Fibroblast of mammary gland (primary cell): Measurements from ENCODE around the gene CDA.
A peak's percentile ranks its signal among the peaks of the same experiment; 100 is the strongest.

Experiments used
- DNase-seq: peaks from one replicate; pipeline ENCODE4 v3.0.0-alpha.2; 2010; ENCODE audit warnings: low read depth
- H3K4me3 ChIP-seq: 2 replicates; pipeline ENCODE4 v1.5.1; 2011; ENCODE audit warnings: low read depth, mild to moderate bottlenecking, low read length, moderate library complexity; ENCODE audit not compliant: control insufficient read depth
- TF ChIP-seq, protein P1 (sequence below): conservative IDR thresholded peaks from 2 replicates; pipeline ENCODE4 v1.5.1; 2011; ENCODE audit warnings: low read depth, low read length, inconsistent platforms; ENCODE audit not compliant: control insufficient read depth, insufficient read depth

The CDA gene

DNA sequence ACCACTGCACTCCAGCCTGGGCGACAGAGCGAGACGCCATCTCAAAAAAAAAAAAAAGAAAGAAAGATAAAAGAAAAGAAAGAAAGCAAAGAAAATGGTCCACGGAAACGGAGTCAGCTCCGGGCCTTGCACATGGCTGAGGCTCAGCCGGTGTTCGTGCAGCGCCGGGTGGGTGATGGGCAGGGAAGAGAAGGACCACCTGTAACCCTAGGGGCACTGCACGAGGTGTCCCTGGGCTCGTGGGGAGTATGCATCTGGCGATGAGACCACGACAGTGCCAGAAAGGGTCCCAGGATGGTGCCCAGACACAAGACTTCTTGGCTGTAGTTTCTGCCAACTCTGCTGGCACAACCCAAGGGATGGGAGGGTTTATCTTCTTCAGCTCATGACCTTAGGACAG is 5.8 kb downstream of the CDA start:
- H3K4me3 ChIP-seq, result no peak overlapping the region
- TF ChIP-seq, protein P1, sequence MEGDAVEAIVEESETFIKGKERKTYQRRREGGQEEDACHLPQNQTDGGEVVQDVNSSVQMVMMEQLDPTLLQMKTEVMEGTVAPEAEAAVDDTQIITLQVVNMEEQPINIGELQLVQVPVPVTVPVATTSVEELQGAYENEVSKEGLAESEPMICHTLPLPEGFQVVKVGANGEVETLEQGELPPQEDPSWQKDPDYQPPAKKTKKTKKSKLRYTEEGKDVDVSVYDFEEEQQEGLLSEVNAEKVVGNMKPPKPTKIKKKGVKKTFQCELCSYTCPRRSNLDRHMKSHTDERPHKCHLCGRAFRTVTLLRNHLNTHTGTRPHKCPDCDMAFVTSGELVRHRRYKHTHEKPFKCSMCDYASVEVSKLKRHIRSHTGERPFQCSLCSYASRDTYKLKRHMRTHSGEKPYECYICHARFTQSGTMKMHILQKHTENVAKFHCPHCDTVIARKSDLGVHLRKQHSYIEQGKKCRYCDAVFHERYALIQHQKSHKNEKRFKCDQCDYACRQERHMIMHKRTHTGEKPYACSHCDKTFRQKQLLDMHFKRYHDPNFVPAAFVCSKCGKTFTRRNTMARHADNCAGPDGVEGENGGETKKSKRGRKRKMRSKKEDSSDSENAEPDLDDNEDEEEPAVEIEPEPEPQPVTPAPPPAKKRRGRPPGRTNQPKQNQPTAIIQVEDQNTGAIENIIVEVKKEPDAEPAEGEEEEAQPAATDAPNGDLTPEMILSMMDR, result no peak
- DNase-seq, result no peak

DNA sequence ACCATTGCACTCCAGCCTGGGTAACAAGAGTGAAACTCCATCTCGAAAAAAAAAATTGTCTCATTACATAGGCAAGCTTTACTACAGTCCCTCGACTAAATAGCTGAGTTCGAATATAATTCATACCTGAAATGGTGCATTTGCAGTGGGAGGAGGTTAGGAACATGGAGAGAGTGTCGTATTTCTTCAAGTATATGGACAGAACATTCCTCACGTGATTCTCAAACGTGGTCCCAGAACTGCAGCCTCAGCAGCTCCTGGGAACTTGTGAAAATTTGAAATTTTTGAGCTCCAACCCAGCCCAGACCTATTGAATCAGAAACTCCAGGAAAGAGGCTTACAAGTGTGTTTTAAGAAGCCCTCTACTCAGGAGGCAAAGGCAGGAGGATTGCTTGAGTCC is 7.2 kb downstream of the CDA start:
- DNase-seq, result no peak
- TF ChIP-seq, protein P1, result no peak
- no peak overlapping the region for H3K4me3 ChIP-seq

DNA sequence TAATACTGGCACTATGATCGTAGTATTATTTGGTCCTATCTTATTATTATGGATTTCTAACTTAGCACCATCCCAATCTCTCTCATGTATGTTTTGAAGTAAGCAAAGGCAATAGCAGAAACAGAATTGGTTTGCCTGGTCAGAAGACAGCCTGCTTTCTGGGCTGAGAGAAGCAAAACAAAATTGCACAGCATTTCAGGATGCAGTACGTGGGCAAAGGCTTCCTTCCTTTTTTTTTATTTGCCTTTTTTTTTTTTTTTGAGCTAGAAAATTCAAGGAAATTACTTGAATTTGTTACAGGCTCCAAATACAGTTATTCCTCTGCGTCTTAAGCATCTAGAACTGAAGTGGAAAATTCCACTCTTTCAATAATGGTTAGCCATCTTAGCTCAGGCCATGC is 8.8 kb downstream of the CDA start:
- no peak overlapping the region for H3K4me3 ChIP-seq
- no peak for DNase-seq
- TF ChIP-seq, protein P1, result no peak

DNA sequence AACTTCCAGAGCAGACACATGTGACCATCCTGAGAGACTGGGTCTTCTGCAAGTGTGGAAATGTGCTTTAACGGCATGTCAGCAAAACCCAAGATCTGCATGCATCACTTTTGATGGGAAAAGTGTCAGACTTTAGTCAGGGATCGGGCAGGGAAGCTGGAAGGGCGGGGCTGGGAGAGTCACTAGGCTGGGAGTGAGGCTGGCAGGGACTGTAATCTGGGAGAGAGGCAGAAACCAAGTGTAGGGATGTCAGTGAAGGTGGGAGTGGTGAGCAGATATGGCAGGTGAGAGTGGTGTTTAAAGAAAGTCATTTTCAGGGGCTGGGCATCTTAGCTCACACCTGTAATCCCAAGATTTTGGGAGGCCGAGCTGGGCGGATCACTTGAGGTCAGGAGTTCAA is 11.3 kb downstream of the CDA start:
- DNase-seq, result no peak
- no peak overlapping the region for H3K4me3 ChIP-seq

DNA sequence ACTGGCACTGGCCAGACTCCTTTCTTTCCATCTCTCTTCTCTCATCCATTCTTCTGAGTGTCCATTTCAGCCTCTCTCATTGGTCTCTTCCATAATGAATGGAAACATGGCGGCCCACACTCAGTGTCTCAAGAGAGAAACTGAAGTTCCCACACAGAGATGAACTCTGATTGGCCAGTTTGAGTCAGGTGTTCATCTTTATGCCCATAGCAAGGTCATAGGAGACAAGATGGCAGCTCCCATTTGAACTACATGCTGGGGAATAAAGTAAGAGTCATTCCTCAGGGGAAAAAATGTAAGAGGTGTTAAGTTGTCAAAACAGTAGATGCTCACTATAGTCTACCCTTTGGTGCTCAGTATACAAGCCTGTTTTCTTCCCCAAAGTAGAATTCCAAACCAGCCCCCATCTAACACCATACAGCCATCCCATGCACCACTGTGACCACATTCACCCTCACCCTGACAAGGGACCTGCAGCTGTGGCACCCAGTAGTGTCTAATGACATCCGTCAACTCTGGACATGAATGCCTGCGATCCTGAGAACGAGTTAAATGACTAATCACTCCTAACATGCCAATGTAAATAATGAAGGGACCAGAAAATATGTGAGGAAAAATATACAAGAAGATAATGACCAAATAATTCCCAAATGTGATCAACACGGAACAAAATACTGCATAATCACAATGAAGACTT is 12.4 kb downstream of the CDA start:
- TF ChIP-seq, protein P1, result no peak
- DNase-seq, result peak; percentile 69
- no peak overlapping the region for H3K4me3 ChIP-seq

More for the DNA sequence above, 11.3 kb downstream of the CDA start:
- TF ChIP-seq, protein P1, result no peak

DNA sequence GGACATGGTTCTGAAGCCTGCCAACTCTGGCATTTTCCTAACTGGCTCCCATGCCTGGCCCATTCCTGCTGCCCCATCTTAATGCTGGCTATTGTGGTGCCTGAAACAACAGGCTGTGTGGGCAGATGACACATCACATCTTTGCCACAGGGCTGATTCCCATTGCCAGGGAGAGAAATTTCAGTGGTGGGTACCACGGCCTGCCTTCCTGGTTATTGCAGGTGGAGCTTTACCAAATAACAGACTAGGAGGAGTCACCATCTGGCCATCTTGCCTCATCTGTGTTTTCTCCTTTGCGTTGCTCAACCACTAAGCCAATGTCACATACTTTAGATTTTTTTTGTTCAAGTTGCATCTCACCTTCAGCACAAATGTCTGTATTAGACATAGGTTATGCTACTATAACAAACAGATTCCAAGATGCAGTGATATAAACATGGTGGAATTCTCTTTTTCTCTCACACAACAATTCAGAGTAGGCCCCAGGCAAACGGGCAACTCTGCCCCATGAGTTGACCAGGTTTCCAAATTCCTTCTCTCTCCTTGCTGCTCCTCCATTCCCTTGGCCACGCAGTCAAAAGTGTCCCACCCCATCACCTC is 14.1 kb downstream of the CDA start:
- no peak overlapping the region for H3K4me3 ChIP-seq
- DNase-seq, result no peak

More for the DNA sequence above, 14.1 kb downstream of the CDA start:
- TF ChIP-seq, protein P1, result no peak
